Activated T-helper 1 cell treated with anti-CD3 and anti-CD28 coated beads, Interleukin-2, amount 50 U/mL, for 16 hours (primary cell): Measurements from ENCODE around the gene TAS2R43.
"Not testable (repeated sequence)": the region's sequence is repeated elsewhere in the genome, so short reads cannot be mapped to it uniquely, and the experiment has no call there.

Source experiments
- DNase-seq, 2 donors: peaks; one replicate each; pipeline ENCODE4 v3.0.0-alpha.2; 2020; ENCODE audit warnings: low read depth in 1 of 2, low spot score in 1 of 2

Gene TAS2R43

DNA sequence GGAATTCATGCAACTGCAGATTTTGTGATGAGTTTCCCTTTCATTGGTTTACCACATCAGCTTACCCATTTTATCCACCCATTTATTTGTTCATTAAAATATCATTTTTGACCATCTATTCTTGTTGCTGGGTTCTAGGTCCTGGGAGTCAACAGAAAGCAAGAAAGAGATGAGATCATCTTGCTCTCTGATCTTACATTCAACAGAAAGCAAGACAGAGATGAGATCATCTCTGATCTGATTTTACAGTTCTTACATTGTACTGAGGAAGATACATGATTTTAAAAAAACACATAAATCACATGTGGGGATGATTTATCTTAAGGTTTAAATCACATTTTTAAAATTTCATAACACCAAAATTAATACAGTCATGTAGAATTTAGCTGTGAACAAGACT is 32.3 kb downstream of the TAS2R43 start:
- DNase-seq: no peak

- no peak for DNase-seq
Observed at GRCh38 chr12:11059041-11059440, 33.1 kb downstream of the TAS2R43 start.

DNA sequence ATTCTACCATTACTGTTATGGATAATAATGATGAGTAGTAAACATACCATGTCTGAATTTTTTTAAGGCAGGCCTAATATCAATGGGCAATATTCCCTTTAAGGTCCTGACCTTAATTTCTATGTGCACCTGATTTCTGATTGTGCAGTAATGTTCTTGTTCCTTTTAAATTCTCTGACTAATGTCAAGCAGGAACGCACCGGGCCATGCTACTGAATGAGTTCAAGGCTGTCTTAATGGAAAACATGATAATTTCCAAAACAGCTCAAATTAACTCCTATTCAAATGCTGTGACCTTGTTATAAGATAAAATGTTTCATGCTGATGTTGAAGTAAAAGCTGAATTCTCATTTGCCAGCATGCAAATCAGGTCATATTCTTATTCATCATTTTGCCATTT is 36.8 kb downstream of the TAS2R43 start:
- DNase-seq: no peak

DNA sequence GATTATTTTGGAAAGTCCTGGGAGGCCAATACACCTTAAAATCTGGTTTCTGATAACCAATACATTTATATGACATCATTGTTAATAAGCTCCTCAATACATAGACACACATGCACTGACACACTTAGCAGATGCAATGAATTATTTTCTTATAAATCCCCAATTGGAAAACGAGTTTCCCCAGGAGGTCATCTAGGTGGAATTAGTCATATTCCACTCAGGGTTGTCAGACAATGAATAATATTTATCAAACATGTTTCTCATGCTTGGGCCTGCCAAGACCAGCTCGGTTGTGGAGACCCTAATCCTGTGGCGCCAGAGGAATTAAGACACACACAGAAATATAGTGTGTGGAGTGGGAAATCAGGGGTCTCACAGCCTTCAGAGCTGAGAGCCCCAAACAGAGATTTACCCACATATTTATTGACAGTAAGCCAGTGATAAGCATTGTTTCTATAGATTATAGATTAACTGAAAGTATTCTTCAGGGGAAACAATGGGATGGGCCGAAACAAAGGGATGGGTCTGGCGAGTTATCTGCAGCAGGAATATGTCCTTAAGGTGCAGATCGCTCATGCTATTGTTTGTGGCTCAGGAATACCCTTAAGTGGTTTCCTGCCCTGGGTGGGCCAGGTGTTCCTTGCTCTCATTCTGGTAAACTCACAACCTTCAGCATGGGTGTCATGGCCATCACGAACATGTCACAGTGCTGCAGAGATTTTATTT is 42.1 kb downstream of the TAS2R43 start:
- DNase-seq: not testable (repeated sequence)

- DNase-seq: not testable (repeated sequence)
Observed at GRCh38 chr12:11041366-11041765, 50.7 kb downstream of the TAS2R43 start.
